IMR-90 (cell line): ENCODE measurements around the gene PAWR. TPM values are rescaled to one million over a fixed set of nuclear protein-coding genes. Genes with fewer than 3 reads are reported as not detected.

Source experiments
- ATAC-seq: fragments of 200-7000 bp; cut with Tn5 transposase; 2 replicates; pipeline ENCODE4 v1.9.1; 2020; ENCODE audit warnings: low read depth, mild to moderate bottlenecking, moderate library complexity
- BruUV-seq: library from RNA; stranded (reverse); fragments of 400-500 nt; replicated peaks from 2 replicates; lab custom pipeline; 2021; lab: Mats Ljungman, UMichigan
- CTCF ChIA-PET: fragments of 300-600 bp; formaldehyde crosslinking; extraction: SDS; loops from one replicate; lab custom pipeline; 2021; ENCODE audit warnings: antibody characterized with exemption; lab: Yijun Ruan, JAX
- POLR2A ChIA-PET: fragments of 300-600 bp; sonication (Branson Sonifier 250); formaldehyde crosslinking; loops from one replicate; lab custom pipeline; 2022; ENCODE audit warnings: antibody characterized with exemption; ENCODE audit not compliant: unreplicated experiment; lab: Charles Lee
- DNase-seq: peaks from one replicate; pipeline ENCODE4 v3.0.0; 2013
- H2AFZ ChIP-seq: replicated peaks from 2 replicates; pipeline ENCODE3; 2013; ENCODE audit warnings: low read length, mild to moderate bottlenecking; ENCODE audit not compliant: poor library complexity
- H2AK5ac ChIP-seq: 2 replicates; pipeline ENCODE4 v1.6.1; 2013; ENCODE audit warnings: low read depth, low read length, inconsistent platforms
- H2AK9ac ChIP-seq: replicated peaks from 2 replicates; pipeline ENCODE3; 2013; ENCODE audit warnings: mild to moderate bottlenecking, low read depth, low read length, moderate library complexity; ENCODE audit not compliant: poor library complexity
- H2BK120ac ChIP-seq: 2 replicates; pipeline ENCODE4 v1.6.1; 2013; ENCODE audit warnings: low read depth, low read length, inconsistent platforms
- H2BK15ac ChIP-seq: 3 replicates; pipeline ENCODE4 v1.6.1; 2013; ENCODE audit warnings: low read depth, low read length, inconsistent platforms
- H2BK20ac ChIP-seq: 2 replicates; pipeline ENCODE4 v1.6.1; 2013; ENCODE audit warnings: low read depth, mild to moderate bottlenecking, inconsistent platforms, low read length, moderate library complexity
- H2BK5ac ChIP-seq: 2 replicates; pipeline ENCODE4 v1.6.1; 2013; ENCODE audit warnings: mild to moderate bottlenecking, low read depth, low read length, inconsistent platforms; ENCODE audit not compliant: poor library complexity, severe bottlenecking
- H3K14ac ChIP-seq: replicated peaks from 2 replicates; pipeline ENCODE4 v1.6.1; 2013; ENCODE audit warnings: low read depth, low read length, inconsistent platforms
- H3K18ac ChIP-seq: 2 replicates; pipeline ENCODE4 v1.6.1; 2013; ENCODE audit warnings: low read depth, low read length, control low read depth
- H3K23ac ChIP-seq: 2 replicates; pipeline ENCODE4 v1.6.1; 2013; ENCODE audit warnings: low read depth, low read length, inconsistent platforms
- H3K27ac ChIP-seq: 2 replicates; pipeline ENCODE4 v1.5.1; 2013; ENCODE audit warnings: mild to moderate bottlenecking, control low read depth, low read length; ENCODE audit not compliant: insufficient read depth
- H3K27me3 ChIP-seq: 2 replicates; pipeline ENCODE4 v1.6.1; 2013; ENCODE audit warnings: low read length; ENCODE audit not compliant: control insufficient read depth, insufficient read depth
- H3K36me3 ChIP-seq: 2 replicates; pipeline ENCODE4 v1.6.1; 2013; ENCODE audit warnings: low read length, mixed read lengths; ENCODE audit not compliant: control insufficient read depth, insufficient read depth
- H3K4ac ChIP-seq: 2 replicates; pipeline ENCODE4 v1.6.1; 2013; ENCODE audit warnings: low read depth, low read length, inconsistent platforms
- H3K4me1 ChIP-seq: 2 replicates; pipeline ENCODE4 v1.6.1; 2013; ENCODE audit warnings: low read length, mixed read lengths; ENCODE audit not compliant: control insufficient read depth, insufficient read depth
- H3K4me2 ChIP-seq: 2 replicates; pipeline ENCODE4 v1.6.1; 2013; ENCODE audit warnings: low read depth, mild to moderate bottlenecking, control low read depth, low read length, moderate library complexity
- H3K4me3 ChIP-seq: 2 replicates; pipeline ENCODE4 v1.5.1; 2013; ENCODE audit warnings: low read depth, mild to moderate bottlenecking, control low read depth, low read length, moderate library complexity; ENCODE audit not compliant: insufficient read depth
- H3K56ac ChIP-seq: 2 replicates; pipeline ENCODE4 v1.6.1; 2013; ENCODE audit warnings: low read length, inconsistent platforms; ENCODE audit not compliant: insufficient read depth; ENCODE audit errors: extremely low read depth
- H3K79me1 ChIP-seq, 2 experiments: 2 replicates each; pipeline ENCODE4 v1.6.1; 2013; ENCODE audit warnings: low read length in 2 of 2, inconsistent platforms in 1 of 2, low read depth in 1 of 2
- H3K9ac ChIP-seq: 2 replicates; pipeline ENCODE4 v1.6.1; 2013; ENCODE audit warnings: low read depth, low read length, control low read depth
- H3K9me1 ChIP-seq: 2 replicates; pipeline ENCODE4 v1.6.1; 2013; ENCODE audit warnings: low read length, inconsistent platforms; ENCODE audit not compliant: insufficient read depth
- H3K9me3 ChIP-seq: 2 replicates; pipeline ENCODE4 v1.6.1; 2013; ENCODE audit warnings: low read length; ENCODE audit not compliant: control insufficient read depth, insufficient read depth
- H4K20me1 ChIP-seq: 2 replicates; pipeline ENCODE4 v1.6.1; 2013; ENCODE audit warnings: low read length, inconsistent platforms; ENCODE audit not compliant: insufficient read depth
- H4K5ac ChIP-seq: 2 replicates; pipeline ENCODE4 v1.6.1; 2013; ENCODE audit warnings: mild to moderate bottlenecking, low read depth, low read length, control low read depth
- H4K8ac ChIP-seq, 2 experiments: 2 replicates each; pipeline ENCODE4 v1.6.1; 2013; ENCODE audit warnings: low read depth in 2 of 2, low read length in 2 of 2, control low read depth in 1 of 2, inconsistent platforms in 1 of 2
- H4K91ac ChIP-seq: 2 replicates; pipeline ENCODE4 v1.6.1; 2013; ENCODE audit warnings: low read depth, low read length, inconsistent platforms; ENCODE audit not compliant: insufficient read depth
- BHLHE40 ChIP-seq: fragments of 150-350 bp; IDR thresholded peaks from 2 replicates; pipeline ENCODE4 v1.6.1; 2016; ENCODE audit warnings: mild to moderate bottlenecking, low read depth, low read length
- CHD1 ChIP-seq: IDR thresholded peaks from 2 replicates; pipeline ENCODE4 v1.6.1; 2012; ENCODE audit warnings: low read depth, low read length, improper control_type of control experiment
- FOS ChIP-seq: fragments of 150-350 bp; IDR thresholded peaks from 2 replicates; pipeline ENCODE4 v1.6.1; 2016; ENCODE audit warnings: low read depth, low read length
- MAZ ChIP-seq: IDR thresholded peaks from 2 replicates; pipeline ENCODE4 v1.6.1; 2012; ENCODE audit warnings: low read depth, mild to moderate bottlenecking, low read length, improper control_type of control experiment, moderate library complexity, borderline replicate concordance
- MXI1 ChIP-seq: IDR thresholded peaks from 2 replicates; pipeline ENCODE4 v1.6.1; 2012; ENCODE audit warnings: low read depth, mild to moderate bottlenecking, low read length, moderate library complexity, borderline replicate concordance
- NFE2L2 ChIP-seq: fragments of 150-350 bp; IDR thresholded peaks from 2 replicates; pipeline ENCODE4 v1.6.1; 2016; ENCODE audit warnings: low read depth, mild to moderate bottlenecking, low read length
- POLR2A ChIP-seq: IDR thresholded peaks from 2 replicates; pipeline ENCODE4 v1.6.1; 2012; ENCODE audit warnings: mild to moderate bottlenecking, low read depth, low read length
- RAD21 ChIP-seq: IDR thresholded peaks from 2 replicates; pipeline ENCODE4 v1.6.1; 2012; ENCODE audit warnings: low read length, improper control_type of control experiment
- RCOR1 ChIP-seq: IDR thresholded peaks from 2 replicates; pipeline ENCODE4 v1.6.1; 2012; ENCODE audit warnings: mild to moderate bottlenecking, low read length, improper control_type of control experiment; ENCODE audit not compliant: insufficient replicate concordance
- dilution Hi-C: fragments of 300-500 bp; cut with HindIII; formaldehyde crosslinking; loops from one replicate; pipeline ENCODE4 v1.14.3; 2018; ENCODE audit warnings: low sequenced_read_pairs; ENCODE audit not compliant: unreplicated experiment
- in situ Hi-C: fragments of 300-500 bp; cut with MboI; formaldehyde crosslinking; loops from 3 replicates; pipeline ENCODE4 v1.14.3; 2019; ENCODE audit warnings: low sequenced_read_pairs, inconsistent platforms, mixed read lengths
- intact Hi-C: fragments of 100-400 bp; cut with micrococcal nuclease; formaldehyde crosslinking; loops from 2 replicates; pipeline ENCODE4 v1.10.0; 2022
- polyA plus RNA-seq, 3 experiments: library from polyadenylated mRNA; depleted of rRNA; stranded (reverse); fragments of >200 nt; gene quantifications; 2 replicates each; pipeline ENCODE4 v1.2.3, GENCODE V29; 2012; ENCODE audit warnings: low replicate concordance in 1 of 3
- total RNA-seq: library from RNA; depleted of rRNA; stranded (reverse); fragments of >200 nt; gene quantifications from 2 replicates; pipeline ENCODE4 v1.2.3, GENCODE V29; 2012

Gene PAWR
- total and polyA plus RNA-seq, 2 of the 4 experiments (the other 2 are of a cell fraction): 13.2 to 13.6 TPM

- no peaks in the 10 kb centered on the region; the same call in 1 of the 2 replicates for H3K9me3 ChIP-seq
- H3K56ac ChIP-seq: no peak overlapping the region
- no peak overlapping the region for H2AFZ ChIP-seq
- no peak overlapping the region for H2AK5ac ChIP-seq
- H3K9me1 ChIP-seq: no peaks in the 10 kb centered on the region
- intact Hi-C loops: no loop called here
- in situ Hi-C loops: loop anchor here (10.0 kb wide), 1 partner anchor 328 kb away; no protein-coding TSS in a partner anchor
- H3K79me1 ChIP-seq: no peaks in the 10 kb centered on the region
- H2AK9ac ChIP-seq: no peak overlapping the region
- no peak overlapping the region for H3K4me2 ChIP-seq
- H4K8ac ChIP-seq: no peak overlapping the region
- H3K4me1 ChIP-seq: no peaks in the 10 kb centered on the region
- H2BK20ac ChIP-seq: no peak overlapping the region
- POLR2A ChIA-PET: no interaction called here
- TF ChIP-seq MAZ: no peak
- no peak for TF ChIP-seq RAD21
- no peak for TF ChIP-seq CHD1
- TF ChIP-seq MXI1: no peak
- no peak for TF ChIP-seq POLR2A
- no peak for TF ChIP-seq NFE2L2
- no peak for TF ChIP-seq BHLHE40
- TF ChIP-seq RCOR1: no peak
- TF ChIP-seq FOS: no peak
- no peak overlapping the region for H3K4ac ChIP-seq
- ATAC-seq (no peak), DNase-seq (no peak)
- H3K27ac ChIP-seq: no peak overlapping the region
- no peak overlapping the region for H3K14ac ChIP-seq
- no peak overlapping the region for H3K4me3 ChIP-seq
- no peaks in the 10 kb centered on the region for H3K36me3 ChIP-seq
- H3K9ac ChIP-seq: no peak overlapping the region
- H2BK5ac ChIP-seq: no peak overlapping the region
- H4K91ac ChIP-seq: no peak overlapping the region
- no TSS peak for BruUV-seq
- no peaks in the 10 kb centered on the region for H3K27me3 ChIP-seq
- dilution Hi-C loops: no loop called here
- H4K20me1 ChIP-seq: no peaks in the 10 kb centered on the region
- CTCF ChIA-PET: interaction anchor here (0.8 kb wide), 1 partner anchor 313 kb away, joined by 3 read pairs; no protein-coding TSS in a partner anchor
- no peak overlapping the region for H3K18ac ChIP-seq
- no peak overlapping the region for H3K23ac ChIP-seq
- no peak overlapping the region for H4K5ac ChIP-seq
- H2BK120ac ChIP-seq: no peak overlapping the region
- no peak overlapping the region for H2BK15ac ChIP-seq
Measured at GRCh38 chr12:79732638-79733037, 41.9 kb upstream of the PAWR start.
